Activated B cell treated with CpG ODN at 0.5 μM for 24 hours (primary cell): ENCODE data around the gene MMP2. TPM values are rescaled to one million over a fixed set of nuclear protein-coding genes. Genes with fewer than 3 reads are reported as not detected.

ENCODE experiments used
- ATAC-seq: fragments of 200-7000 bp; cut with Tn5 transposase; one replicate; pipeline ENCODE4 v1.10.0; 2021; ENCODE audit warnings: low read depth, mild to moderate bottlenecking, moderate library complexity
- CTCF ChIA-PET: fragments of 350-600 bp; sonication (Branson Sonifier 250); formaldehyde crosslinking; loops from one replicate; lab custom pipeline; 2021; ENCODE audit warnings: antibody characterized with exemption; lab: Charles Lee
- POLR2A ChIA-PET: fragments of 350-600 bp; sonication (Branson Sonifier 250); formaldehyde crosslinking; loops from one replicate; lab custom pipeline; 2021; ENCODE audit warnings: antibody characterized with exemption; lab: Charles Lee
- DNase-seq: peaks from one replicate; pipeline ENCODE4 v3.0.0; 2022
- H3K27ac Mint-ChIP-seq: one replicate; pipeline ENCODE4 v1.8.0; 2020; ENCODE audit warnings: mixed read lengths
- H3K27me3 Mint-ChIP-seq: one replicate; pipeline ENCODE4 v1.8.0; 2021; ENCODE audit warnings: mixed read lengths
- H3K36me3 Mint-ChIP-seq: one replicate; pipeline ENCODE4 v1.8.0; 2021; ENCODE audit warnings: low read depth, mixed read lengths
- H3K4me1 Mint-ChIP-seq: one replicate; pipeline ENCODE4 v1.8.0; 2021; ENCODE audit warnings: mixed read lengths
- H3K4me3 Mint-ChIP-seq: one replicate; pipeline ENCODE4 v1.8.0; 2020; ENCODE audit warnings: mild to moderate bottlenecking, mixed read lengths
- H3K9me3 Mint-ChIP-seq: one replicate; pipeline ENCODE4 v1.8.0; 2020; ENCODE audit warnings: mixed read lengths
- intact Hi-C: fragments of 100-400 bp; cut with micrococcal nuclease; formaldehyde crosslinking; loops from one replicate; pipeline ENCODE4 v1.15.1; 2024
- total RNA-seq: library from RNA; stranded (reverse); gene quantifications from 2 replicates; pipeline ENCODE4 v1.2.3, GENCODE V29; 2022
- TF ChIP-seq, protein P1 (sequence below): fragments of 200-600 bp; IDR thresholded peaks from one replicate; pipeline ENCODE4 v1.8.0; 2022; ENCODE audit warnings: antibody characterized with exemption, mild to moderate bottlenecking

MMP2 gene
- total RNA-seq, 1 donor from 2014 or later = not detected

DNA sequence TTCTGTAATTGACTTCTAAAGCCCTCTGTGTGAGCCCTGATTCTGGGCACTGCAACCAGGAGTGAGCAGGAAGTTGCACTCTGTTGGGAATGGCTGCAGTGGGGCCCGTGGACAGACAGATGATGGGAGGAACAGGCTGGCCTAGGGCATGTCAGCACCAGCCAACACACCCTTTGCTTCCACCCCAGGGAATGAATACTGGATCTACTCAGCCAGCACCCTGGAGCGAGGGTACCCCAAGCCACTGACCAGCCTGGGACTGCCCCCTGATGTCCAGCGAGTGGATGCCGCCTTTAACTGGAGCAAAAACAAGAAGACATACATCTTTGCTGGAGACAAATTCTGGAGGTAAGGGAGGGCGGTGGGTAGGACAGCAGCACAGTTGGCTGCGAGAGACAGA lies 19.1 kb downstream of the MMP2 start:
- H3K27me3 Mint-ChIP-seq = peaks cover 13% of the 10 kb centered on the region

DNA sequence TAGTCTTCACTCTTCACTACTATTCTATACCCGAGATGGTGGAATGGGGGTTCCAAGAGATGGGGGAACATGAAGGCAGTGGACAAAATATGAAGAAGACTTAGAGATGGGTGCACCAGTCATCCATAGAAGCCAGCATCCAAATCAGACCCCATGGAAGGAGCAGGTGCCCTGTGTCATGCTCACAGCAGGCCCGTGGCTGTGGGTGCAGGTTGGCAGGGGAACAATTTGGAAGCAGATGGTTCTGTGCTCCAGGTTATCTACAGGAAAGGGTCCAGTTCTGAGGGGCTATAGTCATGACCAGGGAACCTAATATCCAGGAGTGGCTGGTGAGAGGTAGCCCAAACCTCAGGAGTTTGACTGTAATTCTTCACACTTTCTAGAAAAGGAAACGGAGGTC lies 20.3 kb downstream of the MMP2 start:
- intact Hi-C loops = no loop called here

More for the DNA sequence above, 19.1 kb downstream of the MMP2 start:
- Mint-ChIP-seq H3K4me1 (no peaks in the 10 kb centered on the region), H3K9me3 (no peaks in the 10 kb centered on the region), H3K36me3 (no peaks in the 10 kb centered on the region), H3K27ac (no peak overlapping the region), H3K4me3 (no peak overlapping the region)
- DNase-seq (no peak), ATAC-seq (no peak)
- CTCF ChIA-PET = no interaction called here
- intact Hi-C loops = no loop called here
- TF ChIP-seq, protein P1, sequence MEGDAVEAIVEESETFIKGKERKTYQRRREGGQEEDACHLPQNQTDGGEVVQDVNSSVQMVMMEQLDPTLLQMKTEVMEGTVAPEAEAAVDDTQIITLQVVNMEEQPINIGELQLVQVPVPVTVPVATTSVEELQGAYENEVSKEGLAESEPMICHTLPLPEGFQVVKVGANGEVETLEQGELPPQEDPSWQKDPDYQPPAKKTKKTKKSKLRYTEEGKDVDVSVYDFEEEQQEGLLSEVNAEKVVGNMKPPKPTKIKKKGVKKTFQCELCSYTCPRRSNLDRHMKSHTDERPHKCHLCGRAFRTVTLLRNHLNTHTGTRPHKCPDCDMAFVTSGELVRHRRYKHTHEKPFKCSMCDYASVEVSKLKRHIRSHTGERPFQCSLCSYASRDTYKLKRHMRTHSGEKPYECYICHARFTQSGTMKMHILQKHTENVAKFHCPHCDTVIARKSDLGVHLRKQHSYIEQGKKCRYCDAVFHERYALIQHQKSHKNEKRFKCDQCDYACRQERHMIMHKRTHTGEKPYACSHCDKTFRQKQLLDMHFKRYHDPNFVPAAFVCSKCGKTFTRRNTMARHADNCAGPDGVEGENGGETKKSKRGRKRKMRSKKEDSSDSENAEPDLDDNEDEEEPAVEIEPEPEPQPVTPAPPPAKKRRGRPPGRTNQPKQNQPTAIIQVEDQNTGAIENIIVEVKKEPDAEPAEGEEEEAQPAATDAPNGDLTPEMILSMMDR = no peak
- POLR2A ChIA-PET = no interaction called here

DNA sequence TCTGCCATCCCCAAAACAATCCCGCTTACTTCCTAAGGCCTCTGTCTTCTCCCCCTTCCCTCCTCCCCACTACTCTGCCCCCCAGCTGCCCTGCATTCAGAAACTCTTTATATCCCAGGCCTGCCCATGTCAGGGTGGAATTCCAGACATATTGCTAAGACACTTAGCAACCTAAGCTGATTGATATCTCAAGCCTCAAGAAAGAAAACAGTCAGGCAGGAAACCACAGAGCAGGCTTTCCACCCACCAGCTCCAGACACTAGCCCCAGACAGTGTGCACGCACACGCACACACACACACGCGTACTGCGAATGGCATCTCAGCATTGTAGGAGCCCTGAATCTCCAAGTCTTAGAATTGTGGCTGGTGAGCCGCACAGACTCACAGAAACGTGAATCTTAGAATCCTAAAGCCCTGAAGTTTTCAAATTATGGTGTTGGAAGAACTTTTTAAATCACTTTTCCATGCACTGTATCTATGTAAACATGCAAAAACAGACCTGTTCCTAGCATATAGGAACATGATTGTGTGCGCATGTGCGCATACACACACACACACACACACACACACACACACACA lies 21.0 kb downstream of the MMP2 start:
- TF ChIP-seq, protein P1 = no peak
- no peaks in the 10 kb centered on the region for H3K36me3 Mint-ChIP-seq
- CTCF ChIA-PET = no interaction called here
- intact Hi-C loops = no loop called here
- no peak overlapping the region for H3K27ac Mint-ChIP-seq
- H3K27me3 Mint-ChIP-seq = peaks cover 13% of the 10 kb centered on the region
- no peaks in the 10 kb centered on the region for H3K4me1 Mint-ChIP-seq
- ATAC-seq (no peak), DNase-seq (no peak)
- POLR2A ChIA-PET = no interaction called here
- H3K4me3 Mint-ChIP-seq = no peak overlapping the region
- no peaks in the 10 kb centered on the region for H3K9me3 Mint-ChIP-seq

More for the DNA sequence above, 20.3 kb downstream of the MMP2 start:
- ATAC-seq (no peak), DNase-seq (no peak)
- Mint-ChIP-seq H3K9me3 (no peaks in the 10 kb centered on the region), H3K27me3 (peaks cover 13% of the 10 kb centered on the region), H3K4me3 (no peak overlapping the region), H3K27ac (no peak overlapping the region), H3K36me3 (no peaks in the 10 kb centered on the region), H3K4me1 (no peaks in the 10 kb centered on the region)
- TF ChIP-seq, protein P1 = no peak
- ChIA-PET CTCF (no interaction called here), POLR2A (no interaction called here)

DNA sequence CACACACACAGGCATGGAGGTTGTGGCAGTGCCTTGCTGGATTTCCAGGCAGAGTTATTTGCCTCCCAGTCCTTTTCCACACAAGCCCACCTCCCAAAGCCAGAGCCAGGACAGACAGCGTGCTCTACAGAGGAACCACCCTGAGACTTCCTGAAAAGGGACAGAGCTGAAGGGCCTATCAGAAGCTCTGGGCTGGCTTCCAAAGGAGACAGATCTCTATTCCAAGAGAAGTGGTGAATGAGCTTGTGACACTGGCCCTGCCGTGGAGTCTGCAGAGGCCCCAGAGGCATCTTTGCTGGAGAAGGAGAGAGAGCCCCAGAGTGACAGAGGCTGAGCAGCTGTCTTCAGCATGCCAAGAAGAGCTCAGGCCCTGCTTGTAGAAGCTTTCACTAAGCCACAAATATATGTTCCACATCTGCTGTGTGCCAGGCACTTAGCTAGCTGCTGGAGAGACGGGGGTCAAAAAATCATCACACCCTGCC lies 21.6 kb downstream of the MMP2 start:
- intact Hi-C loops = no loop called here
- CTCF ChIA-PET = no interaction called here
- H3K27me3 Mint-ChIP-seq = peaks cover 13% of the 10 kb centered on the region

DNA sequence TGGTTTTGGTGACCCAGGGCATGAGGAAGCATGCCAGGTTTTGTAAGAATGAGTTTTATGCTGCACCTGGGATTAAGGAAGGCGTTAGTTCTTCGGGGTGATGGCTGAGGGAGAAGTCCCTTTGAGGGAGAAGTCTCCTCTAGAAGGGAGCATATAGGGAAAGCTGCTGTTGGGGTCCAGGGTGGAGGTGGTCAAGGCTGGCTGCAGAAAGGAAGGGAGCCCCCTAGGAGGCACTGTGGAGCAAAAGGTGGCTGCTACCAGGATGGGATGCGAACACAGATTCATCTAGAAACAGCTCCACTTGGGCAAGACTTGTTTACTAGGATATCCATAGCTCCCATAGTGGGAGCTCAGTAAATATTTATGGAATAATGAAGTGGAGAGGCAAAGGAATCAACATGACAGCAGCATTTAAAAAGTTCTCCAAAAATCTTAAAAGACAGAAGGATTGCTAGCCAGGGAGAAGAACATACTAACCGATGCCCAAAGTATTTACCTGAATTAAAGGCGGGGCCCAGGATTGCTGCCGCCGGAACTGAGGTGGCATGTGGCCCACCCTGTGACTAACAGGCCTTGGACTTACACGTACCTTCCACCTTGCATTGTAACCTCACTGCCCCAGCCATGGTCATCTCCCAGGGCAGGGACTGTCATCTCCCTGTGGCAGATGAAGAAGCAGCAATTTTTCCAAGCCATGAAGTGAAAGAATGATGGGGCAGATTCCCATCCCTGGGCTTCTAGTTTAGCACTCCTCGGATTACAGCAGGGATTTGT lies 22.7 kb downstream of the MMP2 start:
- Mint-ChIP-seq H3K9me3 (no peaks in the 10 kb centered on the region), H3K4me3 (no peak overlapping the region), H3K27ac (no peak overlapping the region), H3K4me1 (no peaks in the 10 kb centered on the region), H3K27me3 (peaks cover 15% of the 10 kb centered on the region), H3K36me3 (no peaks in the 10 kb centered on the region)
- intact Hi-C loops = no loop called here
- ATAC-seq (no peak), DNase-seq (no peak)
- TF ChIP-seq, protein P1 = no peak
- ChIA-PET CTCF (interaction anchor here (0.6 kb wide), 1 partner anchor 15 kb away, joined by 3 read pairs; no protein-coding TSS in a partner anchor), POLR2A (no interaction called here)

More for the DNA sequence above, 21.6 kb downstream of the MMP2 start:
- Mint-ChIP-seq H3K4me3 (no peak overlapping the region), H3K4me1 (no peaks in the 10 kb centered on the region), H3K27ac (no peak overlapping the region), H3K36me3 (no peaks in the 10 kb centered on the region), H3K9me3 (no peaks in the 10 kb centered on the region)
- TF ChIP-seq, protein P1 = no peak
- DNase-seq (no peak), ATAC-seq (no peak)
- POLR2A ChIA-PET = no interaction called here
